Measurements from ENCODE around the gene TOP3A. TPM values are rescaled to one million over a fixed set of nuclear protein-coding genes. Genes with fewer than 3 reads are reported as not detected.
A peak's percentile ranks its signal among the peaks of the same experiment; 100 is the strongest.

The TOP3A gene
- total RNA-seq, 2 experiments from 2014 or later = 57.6 to 62.8 TPM

DNA sequence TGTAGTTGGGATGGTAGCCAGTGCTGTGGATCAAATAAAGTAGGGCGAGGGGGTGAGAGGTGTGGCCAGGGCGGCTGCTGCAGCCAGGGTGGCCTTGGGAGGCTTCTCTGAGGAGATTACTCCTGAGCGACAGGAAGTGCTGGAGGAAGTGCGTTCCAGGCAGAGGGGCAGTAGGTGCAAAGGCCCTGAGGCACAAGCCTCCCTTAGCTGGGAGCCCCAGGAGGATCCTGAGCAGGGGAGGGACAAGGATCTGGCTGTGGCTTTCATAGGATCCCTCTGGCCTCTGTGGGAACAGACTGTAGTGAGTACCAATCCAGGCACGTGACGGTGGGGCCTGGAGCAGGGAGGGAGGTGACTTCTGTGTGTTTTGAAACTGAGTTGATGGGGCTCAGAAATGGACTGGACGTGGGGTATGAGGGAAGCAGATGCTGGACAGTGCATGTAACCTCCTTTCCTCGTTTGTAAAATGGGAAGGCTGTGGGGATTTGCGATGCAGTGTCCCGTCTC is 86.6 kb downstream of the TOP3A start:
- Mint-ChIP-seq H3K4me1 (peaks cover 28% of the 10 kb centered on the region), H3K27ac (no peak overlapping the region), H3K9me3 (no peaks in the 10 kb centered on the region), H3K36me3 (ENCODE audit: low read depth) (no peaks in the 10 kb centered on the region), H3K27me3 (no peaks in the 10 kb centered on the region), H3K4me3 (no peak overlapping the region)
- no peak for DNase-seq
- POLR2A ChIA-PET = no interaction called here
- CTCF ChIA-PET = no interaction called here

DNA sequence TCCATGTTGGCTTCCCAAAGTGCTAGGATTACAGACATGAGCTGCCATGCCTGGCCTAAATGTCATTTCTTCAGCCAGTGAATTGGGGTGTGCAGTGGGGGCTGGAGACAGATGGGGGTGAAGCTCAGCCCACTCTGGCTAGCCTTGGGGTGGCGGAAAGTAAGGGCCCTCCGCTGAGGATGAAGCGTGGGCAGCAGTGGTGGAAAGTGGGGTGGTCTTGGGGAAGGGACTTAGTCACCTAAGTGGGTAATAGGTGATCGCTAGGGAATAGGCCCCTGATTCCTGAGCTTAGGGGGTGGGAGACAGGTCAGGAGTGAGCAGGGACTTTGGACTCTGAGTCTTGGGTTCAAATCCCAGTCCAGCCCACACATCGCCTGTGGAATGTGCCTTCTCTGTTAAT is 87.2 kb downstream of the TOP3A start:
- peaks cover 28% of the 10 kb centered on the region for H3K4me1 Mint-ChIP-seq
- no peak for DNase-seq
- POLR2A ChIA-PET = no interaction called here
- no peaks in the 10 kb centered on the region for H3K27me3 Mint-ChIP-seq
- H3K36me3 Mint-ChIP-seq (ENCODE audit: low read depth) = no peaks in the 10 kb centered on the region
- CTCF ChIA-PET = interaction anchor here (1.9 kb wide), 1 partner anchor 10 kb away, joined by 4 read pairs; no protein-coding TSS in a partner anchor
- no peak overlapping the region for H3K27ac Mint-ChIP-seq
- H3K9me3 Mint-ChIP-seq = no peaks in the 10 kb centered on the region
- H3K4me3 Mint-ChIP-seq = no peak overlapping the region

DNA sequence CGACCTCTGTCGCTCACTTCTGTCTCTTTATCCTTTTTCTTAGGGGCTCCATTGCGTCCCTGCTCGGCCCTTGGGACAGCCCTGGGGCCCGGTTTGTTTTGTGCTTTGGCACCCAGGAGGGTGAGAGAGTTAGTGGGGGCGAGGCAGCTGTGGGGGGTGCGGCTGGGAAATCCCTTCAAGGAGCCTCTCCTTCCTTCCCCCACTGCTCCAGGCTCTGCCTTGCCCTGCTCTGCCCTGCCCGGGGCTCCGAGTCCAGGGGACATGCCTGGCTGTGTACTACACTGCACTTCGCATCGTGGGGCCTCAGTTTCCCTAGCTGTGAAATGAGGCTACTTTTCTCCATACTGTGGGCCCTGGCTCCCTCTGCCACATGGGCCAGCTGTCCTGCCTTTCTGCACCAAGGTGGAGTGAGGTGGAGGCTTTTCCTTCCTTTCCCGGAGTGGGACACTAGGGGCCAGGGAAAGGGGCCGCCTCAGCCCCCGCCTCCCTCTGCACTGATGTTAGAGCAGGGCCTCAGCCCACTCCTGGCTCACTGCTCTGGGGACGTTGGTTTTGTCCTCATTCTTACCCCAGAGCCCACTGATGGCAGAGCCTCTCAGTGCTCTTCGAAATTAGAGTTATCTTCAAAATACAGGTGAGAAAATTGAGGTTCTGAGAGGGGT is 88.4 kb downstream of the TOP3A start:
- H3K4me3 Mint-ChIP-seq = peak overlapping the region; percentile 87
- H3K36me3 Mint-ChIP-seq (ENCODE audit: low read depth) = no peaks in the 10 kb centered on the region
- no peaks in the 10 kb centered on the region for H3K9me3 Mint-ChIP-seq
- H3K27me3 Mint-ChIP-seq = no peaks in the 10 kb centered on the region
- peak overlapping the region; percentile 88 for H3K27ac Mint-ChIP-seq
- H3K4me1 Mint-ChIP-seq = peaks cover 28% of the 10 kb centered on the region
- no peak for DNase-seq
- ChIA-PET CTCF (interaction anchor here (0.8 to 1.9 kb wide), 2 partner anchors 9 to 43 kb away, joined by 3 to 4 read pairs; partner anchors contain the start of gene ALKBH5), POLR2A (no interaction called here)

DNA sequence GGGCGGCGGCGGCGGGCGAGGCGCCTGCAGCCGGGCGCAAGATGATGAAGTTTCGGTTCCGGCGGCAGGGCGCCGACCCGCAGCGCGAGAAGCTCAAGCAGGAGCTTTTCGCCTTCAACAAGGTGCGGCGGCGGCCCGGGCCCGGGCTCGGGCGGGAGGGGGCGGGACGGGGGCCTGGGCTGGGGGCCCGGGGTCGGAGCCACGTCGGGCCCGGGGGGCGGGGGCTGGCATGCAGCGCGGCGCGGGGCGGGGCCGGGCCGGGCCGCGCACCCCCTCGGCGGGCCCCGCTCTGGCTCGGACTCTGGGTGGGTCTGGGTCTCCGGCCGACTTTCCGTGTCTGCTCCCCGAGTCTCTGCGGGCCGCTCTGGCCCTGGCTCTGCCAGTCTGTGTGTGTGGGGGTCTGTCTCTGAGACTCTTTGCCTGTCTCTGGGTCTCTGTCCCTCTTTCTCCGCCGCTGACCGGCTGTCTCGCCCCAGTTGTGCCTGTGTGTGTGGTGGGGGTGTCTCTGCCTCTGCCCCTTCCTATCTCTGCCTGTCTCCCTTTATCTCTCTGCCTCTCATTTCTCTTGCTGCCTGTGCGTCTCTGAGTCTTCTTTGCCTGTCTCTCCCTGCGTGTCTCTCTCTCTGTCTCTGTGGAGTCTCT is 89.0 kb downstream of the TOP3A start:
- ChIA-PET POLR2A (no interaction called here), CTCF (interaction anchor here (0.8 to 1.9 kb wide), 2 partner anchors 8 to 43 kb away, joined by 3 to 4 read pairs; partner anchors contain the start of gene ALKBH5)
- DNase-seq = no peak
- H3K27ac Mint-ChIP-seq = peak overlapping the region; percentile 88
- H3K27me3 Mint-ChIP-seq = no peaks in the 10 kb centered on the region
- H3K4me1 Mint-ChIP-seq = peaks cover 28% of the 10 kb centered on the region
- H3K36me3 Mint-ChIP-seq (ENCODE audit: low read depth) = no peaks in the 10 kb centered on the region
- H3K9me3 Mint-ChIP-seq = no peaks in the 10 kb centered on the region
- H3K4me3 Mint-ChIP-seq = peak overlapping the region; percentile 87

DNA sequence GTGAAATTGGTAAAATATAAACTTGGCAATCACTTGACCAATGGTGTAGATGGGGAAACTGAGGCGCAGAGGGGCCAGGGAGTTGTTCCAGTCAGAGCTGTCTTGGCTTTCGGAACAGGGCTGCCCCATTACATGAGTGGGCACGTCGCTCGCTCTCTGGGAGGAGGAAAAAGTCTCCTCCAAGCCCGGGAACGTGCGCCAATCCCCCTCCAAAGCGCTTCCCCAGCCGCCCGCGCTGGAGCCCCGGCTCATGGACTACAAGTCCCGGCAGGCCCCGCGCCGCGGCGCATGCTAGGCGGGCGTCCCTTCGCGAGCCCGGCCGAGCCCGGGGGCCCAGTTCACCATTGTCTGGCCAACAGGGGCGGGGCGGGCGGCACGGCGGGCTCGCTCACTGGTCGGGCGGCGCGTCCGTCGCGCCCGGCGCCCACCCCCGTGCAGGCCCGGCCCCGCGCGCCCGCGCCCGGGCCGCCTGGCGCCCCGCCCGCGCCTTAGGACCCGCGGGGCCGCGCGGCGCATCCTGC is 89.6 kb downstream of the TOP3A start, which contains the start of gene LLGL1:
Gene LLGL1, plus strand, starts transcription at position 515 of the 521 bp plus-strand sequence. CDS start 48 bp downstream, outside the sequence.
- no peaks in the 10 kb centered on the region for H3K27me3 Mint-ChIP-seq
- H3K9me3 Mint-ChIP-seq = no peaks in the 10 kb centered on the region
- H3K4me1 Mint-ChIP-seq = peaks cover 28% of the 10 kb centered on the region
- CTCF ChIA-PET = no interaction called here
- no peaks in the 10 kb centered on the region for H3K36me3 Mint-ChIP-seq (ENCODE audit: low read depth)
- H3K27ac Mint-ChIP-seq = peak within 1 kb of the TSS; percentile 88
- POLR2A ChIA-PET = no interaction called here
- peak within 1 kb of the TSS; percentile 87 for H3K4me3 Mint-ChIP-seq
- peak; percentile 97 for DNase-seq

DNA sequence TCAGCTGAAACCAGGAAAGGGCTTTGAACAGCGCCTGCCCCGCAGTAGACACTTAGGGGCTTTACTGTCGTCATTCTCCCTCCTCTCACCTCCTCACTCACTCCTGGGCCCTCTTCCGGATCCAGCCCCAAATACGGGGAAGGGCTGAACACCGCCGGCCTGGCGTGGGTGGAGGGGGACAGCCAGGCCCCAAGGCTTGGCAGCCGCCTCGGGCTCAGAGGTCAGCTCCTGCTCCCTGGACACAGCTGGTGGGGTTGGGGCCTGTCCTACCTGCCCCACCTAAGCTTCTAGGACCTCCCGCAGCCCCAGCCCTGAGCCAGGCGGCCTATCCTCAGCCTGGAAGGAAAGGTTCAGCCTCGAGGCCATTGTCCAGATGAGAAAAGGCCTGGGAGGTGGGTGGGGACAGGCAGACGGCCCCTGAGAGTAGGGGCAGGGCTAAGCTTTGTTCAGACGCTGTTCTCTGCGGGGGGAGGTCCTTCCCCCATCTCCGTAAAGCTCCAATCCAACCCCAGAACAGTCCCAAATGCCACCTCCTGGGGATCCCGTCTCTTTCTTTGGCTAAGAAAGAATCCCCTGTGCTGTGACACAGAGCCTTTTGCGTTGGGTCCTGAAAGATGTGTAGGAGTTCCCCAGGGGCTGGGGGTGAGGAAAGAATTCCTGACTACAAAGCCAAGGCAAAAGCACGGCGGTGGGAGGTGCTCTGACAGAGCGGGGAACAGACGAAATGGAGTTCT is 90.2 kb downstream of the TOP3A start:
- Mint-ChIP-seq H3K36me3 (ENCODE audit: low read depth) (no peaks in the 10 kb centered on the region), H3K27ac (peak overlapping the region; percentile 36), H3K4me3 (peak overlapping the region; percentile 61), H3K9me3 (no peaks in the 10 kb centered on the region), H3K27me3 (no peaks in the 10 kb centered on the region), H3K4me1 (peaks cover 28% of the 10 kb centered on the region)
- no peak for DNase-seq
- CTCF ChIA-PET = interaction anchor here (0.8 to 1.7 kb wide), 4 partner anchors 12 to 36 kb away, joined by 3 read pairs; no protein-coding TSS in a partner anchor
- POLR2A ChIA-PET = interaction anchor here (0.6 kb wide), 2 partner anchors 9 to 37 kb away, joined by 3 read pairs; no protein-coding TSS in a partner anchor

DNA sequence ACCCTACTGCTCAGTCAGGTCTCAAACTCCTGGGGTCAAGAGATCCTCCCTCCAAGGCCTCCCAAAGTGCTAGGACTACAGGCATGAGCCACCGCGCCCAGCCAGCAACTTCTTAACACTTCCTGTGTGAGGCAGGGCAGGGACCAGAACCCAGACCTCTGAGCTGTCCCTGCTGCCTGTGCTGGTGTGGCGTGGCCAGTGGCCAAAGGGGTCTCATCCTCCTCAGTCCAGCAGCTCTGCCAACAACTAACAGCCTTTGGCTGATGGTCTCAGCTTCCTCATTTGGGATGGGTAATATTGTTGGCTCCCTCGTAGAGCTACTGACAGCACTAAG is 90.8 kb downstream of the TOP3A start:
- POLR2A ChIA-PET = interaction anchor here (0.6 kb wide), 2 partner anchors 9 to 37 kb away, joined by 3 read pairs; no protein-coding TSS in a partner anchor
- Mint-ChIP-seq H3K27me3 (no peaks in the 10 kb centered on the region), H3K9me3 (no peaks in the 10 kb centered on the region), H3K4me1 (peaks cover 28% of the 10 kb centered on the region), H3K27ac (no peak overlapping the region), H3K4me3 (no peak overlapping the region), H3K36me3 (ENCODE audit: low read depth) (no peaks in the 10 kb centered on the region)
- CTCF ChIA-PET = interaction anchor here (0.5 to 1.7 kb wide), 6 partner anchors 11 to 35 kb away, joined by 3 to 6 read pairs (median 3); no protein-coding TSS in a partner anchor
- DNase-seq = no peak

Small RNA genes lying within 50 kb of the gene (microRNA-seq; reads per million reads assigned to microRNA genes)
- gene MIR6778 (ENCODE audit: borderline microRNAs expressed, borderline replicate concordance) = not detected

Other genes with a start within 250 kb of the TOP3A start
- gene DRG2, start 227.0 kb downstream of the TOP3A start, total RNA-seq = 10 to 100 TPM; 45.9 to 52.2 TPM
- gene MYO15A, start 206.2 kb downstream of the TOP3A start, total RNA-seq = under 1 TPM; 0.23 to 0.35 TPM
- gene ALKBH5, start 131.2 kb downstream of the TOP3A start, total RNA-seq = 100 to 1,000 TPM in 1 of 2 experiments, 10 to 100 TPM in 1; 98.2 to 102 TPM
- 10 to 100 TPM; 24.7 to 24.9 TPM for gene LLGL1, start 89.4 kb downstream of the TOP3A start, total RNA-seq
- 100 to 1,000 TPM; 323 to 328 TPM for gene FLII, start 56.3 kb downstream of the TOP3A start, total RNA-seq
- gene MIEF2, start 54.3 kb downstream of the TOP3A start, total RNA-seq = 1 to 10 TPM; 6.8 to 8.5 TPM
- 10 to 100 TPM; 25.0 to 25.8 TPM for gene SMCR8, start 299 bp upstream of the TOP3A start, total RNA-seq
- gene SHMT1, start 48.6 kb upstream of the TOP3A start, total RNA-seq = 10 to 100 TPM; 49.9 to 51.8 TPM
- gene EVPLL, start 62.8 kb upstream of the TOP3A start, total RNA-seq = not detected
- gene LGALS9C, start 161.8 kb upstream of the TOP3A start, total RNA-seq = under 1 TPM; 0.73 to 0.74 TPM

Data from activated CD4-positive, alpha-beta T cell treated with anti-CD3 and anti-CD28 coated beads, Interleukin-2, amount 10 ng/mL, durations not matched to agents 7 days and 5 days (primary cell).